PC-3 (cell line): ENCODE results near the gene RSPRY1. TPM values are rescaled to one million over a fixed set of nuclear protein-coding genes. Genes with fewer than 3 reads are reported as not detected.

ENCODE experiments used
- ATAC-seq: fragments of 200-7000 bp; cut with Tn5 transposase; 2 replicates; pipeline ENCODE4 v1.9.1; 2020; ENCODE audit warnings: mild to moderate bottlenecking, moderate library complexity
- BruUV-seq: library from RNA; stranded (reverse); fragments of 400-500 nt; replicated peaks from 2 replicates; lab custom pipeline; 2021; lab: Mats Ljungman, UMichigan
- CTCF ChIA-PET: fragments of 300-600 bp; sonication (Branson Sonifier 250); formaldehyde crosslinking; loops from one replicate; lab custom pipeline; 2022; ENCODE audit warnings: antibody characterized with exemption; lab: Charles Lee
- POLR2A ChIA-PET: fragments of 300-600 bp; sonication (Branson Sonifier 250); formaldehyde crosslinking; loops from one replicate; lab custom pipeline; 2022; ENCODE audit warnings: antibody characterized with exemption; ENCODE audit not compliant: unreplicated experiment; lab: Charles Lee
- DNase-seq: peaks from one replicate; pipeline ENCODE4 v3.0.0-alpha.2; 2015
- H2AFZ ChIP-seq: fragments of 300-600 bp; sonication (generic); 2 replicates; pipeline ENCODE4 v1.6.0; 2016; ENCODE audit warnings: antibody characterized with exemption, low read length
- H3F3A ChIP-seq: fragments of 300-600 bp; sonication (generic); one replicate; pipeline ENCODE4 v1.6.0; 2017; ENCODE audit warnings: antibody characterized with exemption, low read length, control low read depth, mild to moderate bottlenecking; ENCODE audit not compliant: unreplicated experiment
- H3K27ac ChIP-seq: fragments of 300-600 bp; sonication (generic); 2 replicates; pipeline ENCODE4 v1.5.1; 2016; ENCODE audit warnings: mild to moderate bottlenecking, low read length
- H3K27me3 ChIP-seq: fragments of 300-600 bp; sonication (generic); 2 replicates; pipeline ENCODE4 v1.6.1; 2016; ENCODE audit warnings: low read length, mixed read lengths
- H3K36me3 ChIP-seq: fragments of 300-600 bp; sonication (generic); 2 replicates; pipeline ENCODE4 v1.6.1; 2016; ENCODE audit warnings: low read depth, mixed run types, low read length, mixed read lengths
- H3K4me1 ChIP-seq: fragments of 300-600 bp; sonication (generic); 2 replicates; pipeline ENCODE4 v1.5.1; 2016; ENCODE audit warnings: low read length; ENCODE audit not compliant: insufficient read depth
- H3K4me2 ChIP-seq: fragments of 300-600 bp; sonication (generic); 2 replicates; pipeline ENCODE4 v1.6.0; 2016; ENCODE audit warnings: low read length
- H3K4me3 ChIP-seq: fragments of 300-600 bp; sonication (generic); 2 replicates; pipeline ENCODE4 v1.5.1; 2016; ENCODE audit warnings: mild to moderate bottlenecking, low read length, mixed read lengths
- H3K79me2 ChIP-seq: fragments of 300-600 bp; sonication (generic); 2 replicates; pipeline ENCODE4 v1.6.1; 2017; ENCODE audit warnings: low read length, mixed read lengths
- H3K9ac ChIP-seq: fragments of 300-600 bp; sonication (generic); 2 replicates; pipeline ENCODE4 v1.6.0; 2016; ENCODE audit warnings: mild to moderate bottlenecking, low read length
- H3K9me2 ChIP-seq: fragments of 300-600 bp; sonication (generic); replicated peaks from 2 replicates; pipeline ENCODE4 v1.6.1; 2016; ENCODE audit warnings: mixed run types, low read length, mixed read lengths
- H3K9me3 ChIP-seq: fragments of 300-600 bp; sonication (generic); 2 replicates; pipeline ENCODE4 v1.6.1; 2016; ENCODE audit warnings: low read length, mixed read lengths
- H4K20me1 ChIP-seq: fragments of 300-600 bp; sonication (generic); 2 replicates; pipeline ENCODE4 v1.6.1; 2016; ENCODE audit warnings: low read length, mixed read lengths
- CTCF ChIP-seq: fragments of 300-600 bp; sonication (generic); conservative IDR thresholded peaks from 2 replicates; pipeline ENCODE4 v1.5.1; 2017; ENCODE audit warnings: antibody characterized with exemption, low read depth, mild to moderate bottlenecking, low read length
- EZH2 ChIP-seq: fragments of 300-600 bp; sonication (generic); IDR thresholded peaks from one replicate; pipeline ENCODE4 v1.6.1; 2017; ENCODE audit warnings: antibody characterized with exemption, mild to moderate bottlenecking, low read length; ENCODE audit not compliant: unreplicated experiment
- EZH2phosphoT487 ChIP-seq: fragments of 300-600 bp; sonication (generic); IDR thresholded peaks from 2 replicates; pipeline ENCODE4 v1.6.1; 2018; ENCODE audit warnings: mild to moderate bottlenecking, antibody characterized with exemption, low read length, borderline replicate concordance
- intact Hi-C: fragments of 100-400 bp; cut with micrococcal nuclease; formaldehyde crosslinking; loops from 2 replicates; pipeline ENCODE4 v1.9.0; 2023
- total RNA-seq: library from RNA; depleted of rRNA; stranded (reverse); fragments of >200 nt; gene quantifications from 2 replicates; pipeline ENCODE4 v1.2.3, GENCODE V29; 2014

RSPRY1 gene
- total RNA-seq, 1 experiment from 2014 or later: 17.5 TPM

- TF ChIP-seq CTCF (no peak), EZH2 (no peak), EZH2phosphoT487 (no peak)
- intact Hi-C loops: no loop called here
- Histone ChIP-seq H3K4me1 (no peaks in the 10 kb centered on the region), H3K9me3 (no peaks in the 10 kb centered on the region), H3F3A (no peaks in the 10 kb centered on the region), H3K27me3 (no peaks in the 10 kb centered on the region), H3K9ac (no peak overlapping the region), H3K36me3 (no peaks in the 10 kb centered on the region), H3K79me2 (no peaks in the 10 kb centered on the region), H3K27ac (no peak overlapping the region), H3K4me3 (no peak overlapping the region), H2AFZ (no peak overlapping the region), H3K9me2 (no peaks in the 10 kb centered on the region), H3K4me2 (no peak overlapping the region), H4K20me1 (no peaks in the 10 kb centered on the region)
- CTCF ChIA-PET: no interaction called here
- ATAC-seq: no peak
- no peak for DNase-seq
- POLR2A ChIA-PET: no interaction called here
- no TSS peak for BruUV-seq
These were observed 36.7 kb upstream of the RSPRY1 start for GRCh38 chr16:57149391-57149790.

GRCh38 chr16:57150682-57151330, 35.3 kb upstream of the RSPRY1 start:
- Histone ChIP-seq H3K79me2 (no peaks in the 10 kb centered on the region), H3K36me3 (peaks cover 3% of the 10 kb centered on the region; the same call in 1 of the 2 replicates), H3K27me3 (no peaks in the 10 kb centered on the region), H3K4me1 (no peaks in the 10 kb centered on the region), H3K27ac (no peak overlapping the region), H3K4me2 (no peak overlapping the region), H2AFZ (no peak overlapping the region), H3K9ac (no peak overlapping the region), H3K9me3 (no peaks in the 10 kb centered on the region), H3F3A (no peaks in the 10 kb centered on the region), H3K4me3 (no peak overlapping the region), H4K20me1 (no peaks in the 10 kb centered on the region), H3K9me2 (no peaks in the 10 kb centered on the region)
- DNase-seq (no peak), ATAC-seq (no peak)
- TF ChIP-seq EZH2: no peak
- intact Hi-C loops: no loop called here
- CTCF ChIA-PET: no interaction called here
- POLR2A ChIA-PET: no interaction called here
- BruUV-seq: no TSS peak

GRCh38 chr16:57151369-57151768, 34.8 kb upstream of the RSPRY1 start:
- Histone ChIP-seq H3K9me2 (no peaks in the 10 kb centered on the region), H2AFZ (no peak overlapping the region), H4K20me1 (no peaks in the 10 kb centered on the region), H3K9me3 (no peaks in the 10 kb centered on the region), H3K36me3 (peaks cover 3% of the 10 kb centered on the region; the same call in 1 of the 2 replicates), H3K4me2 (no peak overlapping the region), H3K27me3 (no peaks in the 10 kb centered on the region), H3K4me3 (no peak overlapping the region), H3F3A (no peaks in the 10 kb centered on the region), H3K4me1 (no peaks in the 10 kb centered on the region), H3K79me2 (no peaks in the 10 kb centered on the region), H3K9ac (no peak overlapping the region), H3K27ac (no peak overlapping the region)
- no peak for ATAC-seq
- CTCF ChIA-PET: no interaction called here
- POLR2A ChIA-PET: no interaction called here
- no TSS peak for BruUV-seq
- DNase-seq: no peak
- TF ChIP-seq EZH2 (no peak), EZH2phosphoT487 (no peak), CTCF (no peak)
- intact Hi-C loops: no loop called here
